SH-SY5Y (cell line): ENCODE data around the gene RUFY4.

Source experiments
- GATA2 ChIP-seq: IDR thresholded peaks from 2 replicates; pipeline ENCODE4 v1.6.1; 2011; ENCODE audit warnings: mild to moderate bottlenecking, low read depth, low read length
- GATA3 ChIP-seq: IDR thresholded peaks from 2 replicates; pipeline ENCODE4 v1.6.1; 2011; ENCODE audit warnings: low read depth, mild to moderate bottlenecking, low read length, moderate library complexity

GRCh38 chr2:218021536-218022071 is 47.4 kb upstream of the RUFY4 start:
- TF ChIP-seq GATA2, result no peak
- TF ChIP-seq GATA3, result no peak
